Measurements from ENCODE around the gene ONECUT1. TPM values are rescaled to one million over a fixed set of nuclear protein-coding genes. Genes with fewer than 3 reads are reported as not detected.

ONECUT1 gene
- total and polyA plus RNA-seq, 10 of the 15 experiments (the other 5 are each of a cell fraction or from before 2014, with no cell fraction given): 0.28 TPM; not detected in 9

- Histone ChIP-seq H3K4me3 (no peak overlapping the region; the same call in 1 of the 2 replicates), H3K4me2 (ENCODE audit: control insufficient read depth, insufficient read depth) (no peak overlapping the region), H3K4me1 (ENCODE audit: control insufficient read depth, insufficient read depth, low read length) (peaks cover 9% of the 10 kb centered on the region; the same call in 1 of the 2 replicates), H3K79me2 (ENCODE audit: control insufficient read depth, insufficient read depth, low read length) (no peaks in the 10 kb centered on the region), H4K20me1 (ENCODE audit: control insufficient read depth, insufficient read depth) (no peaks in the 10 kb centered on the region), H3K27ac (ENCODE audit: control insufficient read depth, insufficient read depth) (no peak overlapping the region), H3K9ac (ENCODE audit: control insufficient read depth, insufficient read depth, low read length) (no peak overlapping the region), H3K27me3 (replicated peaks in 1 of 2; ENCODE audit: control insufficient read depth in 2 of 2, insufficient read depth in 2 of 2, low read length in 1 of 2) (no peaks in the 10 kb centered on the region), H3K36me3 (ENCODE audit: control insufficient read depth in 2 of 2, insufficient read depth in 2 of 2, low read length in 1 of 2) (no peaks in the 10 kb centered on the region), H2AFZ (ENCODE audit: control insufficient read depth, low read depth, low read length) (peak overlapping the region; percentile 29), H3K9me3 (replicated peaks; ENCODE audit: control insufficient read depth, insufficient read depth, low read length) (no peaks in the 10 kb centered on the region)
- ChIA-PET POLR2A (no interaction called here), CTCF (interaction anchor here (1.3 to 7.8 kb wide), 3 partner anchors 371 to 473 kb away, joined by 3 to 191 read pairs (median 4); no protein-coding TSS in a partner anchor), SMC1A (ENCODE audit: uncharacterized antibody, unreplicated experiment) (interaction anchor here (0.8 to 7.7 kb wide), 8 partner anchors 20 to 473 kb away, joined by 3 to 143 read pairs (median 4); no protein-coding TSS in a partner anchor), RAD21 (ENCODE audit: unreplicated experiment) (interaction anchor here (0.8 to 7.6 kb wide), 5 partner anchors 263 to 471 kb away, joined by 3 to 121 read pairs (median 7); no protein-coding TSS in a partner anchor)
- 94% methylated on average over 4 of the region's 4 CpGs for WGBS (ENCODE audit: insufficient coverage, insufficient replicate concordance, low lambda C conversion rate, missing lambda C conversion rate)
- intact Hi-C loops (cut with micrococcal nuclease; ENCODE audit: unreplicated experiment): loop anchor here (5.0 to 10.0 kb wide), 4 partner anchors 53 to 545 kb away; partner anchors contain the start of genes ARPP19 and ATOSA
- in situ Hi-C loops (cut with MboI): loop anchor here (5.0 kb wide), 2 partner anchors 403 to 478 kb away; no protein-coding TSS in a partner anchor
- DNase-seq (ENCODE audit: low read depth, low spot score) (peak; percentile 28), ATAC-seq (peak; percentile 80), FAIRE-seq (no peak)
- BruUV-seq (replicated peaks): no TSS peak
- TF ChIP-seq ZBED1 (IDR thresholded peaks at IDR 0.05; ENCODE audit: borderline replicate concordance) (no peak), CTCF (IDR thresholded peaks at IDR 0.05 in 2 of 3, conservative IDR thresholded peaks at IDR 0.05 in 1 of 3; ENCODE audit: control insufficient read depth in 2 of 3, extremely low read depth in 1 of 3, insufficient read depth in 1 of 3, low read depth in 3 of 3, low read length in 3 of 3) (0 out of 6 replicates have a peak, but pooled peaks of 1 of the 3 experiments have one; percentile 6), FOXK2 (IDR thresholded peaks at IDR 0.05) (peak; percentile 37; the same call in 1 of the 2 replicates), POLR2AphosphoS5 (IDR thresholded peaks at IDR 0.05; ENCODE audit: low read length) (no peak), ATF3 (IDR thresholded peaks at IDR 0.05; ENCODE audit: borderline replicate concordance, extremely low read depth, low read depth, low read length) (no peak), RAD21 (IDR thresholded peaks at IDR 0.05; ENCODE audit: insufficient read depth, low read depth, low read length) (peak; percentile 36; the same call in 1 of the 2 replicates), ZNF384 (IDR thresholded peaks at IDR 0.05; ENCODE audit: borderline replicate concordance, low read depth, low read length) (no peak), ZSCAN29 (IDR thresholded peaks at IDR 0.05) (no peak), BHLHE40 (IDR thresholded peaks at IDR 0.05; ENCODE audit: borderline replicate concordance in 1 of 2, low read depth in 2 of 2, low read length in 1 of 2) (peak; percentile 92 to 94), BMI1 (IDR thresholded peaks at IDR 0.05; ENCODE audit: borderline replicate concordance) (no peak), CREB1 (IDR thresholded peaks at IDR 0.05; ENCODE audit: low read depth) (no peak)
Observed at GRCh38 chr15:52730173-52730572, 60.0 kb downstream of the ONECUT1 start.
